Measurements from ENCODE around the gene ZCCHC2. TPM values are rescaled to one million over a fixed set of nuclear protein-coding genes. Genes with fewer than 3 reads are reported as not detected.

Gene ZCCHC2
- total and polyA plus RNA-seq, 9 of the 15 experiments (the other 6 are each of a cell fraction or from before 2014, with no cell fraction given) = 1.0 to 9.2 (median 6.0) TPM

GRCh38 chr18:62490967-62491695 is 31.7 kb upstream of the ZCCHC2 start:
- Histone ChIP-seq H3K9me1 (ENCODE audit: control insufficient read depth, insufficient read depth, low read length) (no peaks in the 10 kb centered on the region), H3K4me3 (no peak overlapping the region), H4K20me1 (replicated peaks; ENCODE audit: control insufficient read depth, insufficient read depth, low read length) (no peaks in the 10 kb centered on the region), H3K36me3 (ENCODE audit: control insufficient read depth, insufficient read depth, low read length) (no peaks in the 10 kb centered on the region), H3K9ac (ENCODE audit: insufficient read depth in 1 of 2, low read depth in 2 of 2, low read length in 2 of 2) (no peak overlapping the region), H3K4me1 (replicated peaks in 1 of 2; ENCODE audit: control insufficient read depth in 2 of 2, insufficient read depth in 2 of 2, low read length in 2 of 2) (peaks cover 0 to 4% of the 10 kb centered on the region in 2 experiments; a peak in 2 of 5 replicates), H3K9me3 (replicated peaks; ENCODE audit: control insufficient read depth, insufficient read depth, low read depth, low read length) (no peaks in the 10 kb centered on the region), H3K27ac (ENCODE audit: extremely low read depth, low read depth, low read length) (no peak overlapping the region), H3K27me3 (ENCODE audit: control insufficient read depth in 2 of 2, insufficient read depth in 2 of 2, low read length in 2 of 2) (no peaks in the 10 kb centered on the region), H3K4me2 (ENCODE audit: insufficient read depth, low read length) (no peak overlapping the region), H2AFZ (ENCODE audit: low read depth, low read length) (no peak overlapping the region), H3K79me2 (ENCODE audit: control insufficient read depth, insufficient read depth, low read length) (no peaks in the 10 kb centered on the region)
- BruUV-seq (replicated peaks) = no TSS peak
- in situ Hi-C loops (cut with MboI) = no loop called here
- intact Hi-C loops (cut with micrococcal nuclease) = no loop called here
- WGBS (ENCODE audit: insufficient coverage, low coverage, missing lambda C conversion rate) = 0% methylated on average over 2 of the region's 3 CpGs
- TF ChIP-seq SRSF7 (optimal IDR thresholded peaks at IDR 0.05; ENCODE audit: low read depth, low read length) (no peak), NFATC3 (IDR thresholded peaks at IDR 0.05) (no peak), WHSC1 (IDR thresholded peaks at IDR 0.05; ENCODE audit: low read length) (no peak), SLC30A9 (CRISPR knock-in tag; IDR thresholded peaks at IDR 0.05) (no peak), PML (IDR thresholded peaks at IDR 0.05; ENCODE audit: low read length) (no peak), RBM17 (IDR thresholded peaks at IDR 0.05; ENCODE audit: borderline replicate concordance, low read depth, low read length) (no peak), FOXO4 (CRISPR knock-in tag; IDR thresholded peaks at IDR 0.05) (no peak), SMARCB1 (IDR thresholded peaks at IDR 0.05; ENCODE audit: insufficient read length, low read depth) (no peak), RREB1 (CRISPR knock-in tag; IDR thresholded peaks at IDR 0.05) (no peak), EZH2 (IDR thresholded peaks at IDR 0.05; ENCODE audit: borderline replicate concordance, low read depth, low read length) (no peak)
- ATAC-seq = no peak
- ChIA-PET POLR2A (interaction anchor here (0.7 kb wide), 1 partner anchor 70 kb away, joined by 5 read pairs; no protein-coding TSS in a partner anchor), CTCF (ENCODE audit: low intra/inter-chr PET ratio) (no interaction called here)
- DNase-seq (ENCODE audit: extremely low read depth in 1 of 4, low spot score in 3 of 4) = no peak
- FAIRE-seq = no peak

Data from K562 (cell line).